Thymus (tissue), 11 donors: ENCODE data around the gene GPC6. TPM values are rescaled to one million over a fixed set of nuclear protein-coding genes. Genes with fewer than 3 reads are reported as not detected.

Source experiments
- DNase-seq, 9 donors: peaks; one replicate each; pipeline ENCODE4 v3.0.0-alpha.2; 2013; ENCODE audit warnings: low spot score in 9 of 9, low read depth in 6 of 9, missing footprints in 1 of 9
- H3K27ac ChIP-seq, 2 donors: one replicate each; pipeline ENCODE4 v1.5.1; 2013; ENCODE audit warnings: control low read depth in 1 of 2, low read depth in 1 of 2, low read length in 1 of 2, mild to moderate bottlenecking in 1 of 2, moderate library complexity in 1 of 2
- H3K27me3 ChIP-seq, 2 donors: one replicate each; pipeline ENCODE4 v1.5.1; 2013; ENCODE audit warnings: low read length in 1 of 2; ENCODE audit not compliant: control insufficient read depth in 2 of 2, insufficient read depth in 1 of 2
- H3K36me3 ChIP-seq, 2 donors: one replicate each; pipeline ENCODE4 v1.5.1; 2013; ENCODE audit warnings: low read length in 1 of 2, mild to moderate bottlenecking in 1 of 2, moderate library complexity in 1 of 2; ENCODE audit not compliant: control insufficient read depth in 2 of 2, insufficient read depth in 2 of 2
- H3K4me1 ChIP-seq, 2 donors: one replicate each; pipeline ENCODE4 v1.5.1; 2013; ENCODE audit warnings: low read length in 2 of 2; ENCODE audit not compliant: control insufficient read depth in 2 of 2, insufficient read depth in 2 of 2
- H3K4me3 ChIP-seq, 2 donors: one replicate each; pipeline ENCODE4 v1.5.1; 2013; ENCODE audit warnings: low read length in 2 of 2, control low read depth in 1 of 2, mild to moderate bottlenecking in 1 of 2
- H3K9me3 ChIP-seq, 2 donors: one replicate each; pipeline ENCODE4 v1.5.1; 2013; ENCODE audit warnings: low read length in 1 of 2, mild to moderate bottlenecking in 1 of 2; ENCODE audit not compliant: control insufficient read depth in 2 of 2, insufficient read depth in 1 of 2
- WGBS: extraction: QIAGEN DNeasy Blood & Tissue Kit; methylation state at CpG from one replicate; pipeline ENCODE4 v1.1.7; 2013; 5-methylcytosine and 5-hydroxymethylcytosine counted together
- polyA plus RNA-seq: library from polyadenylated mRNA; stranded (reverse); fragments of 200-250 nt; gene quantifications from one replicate; pipeline ENCODE4 v1.2.3, GENCODE V29; 2013
- total RNA-seq: library from RNA; stranded (reverse); fragments of 120-200 nt; gene quantifications from one replicate; pipeline ENCODE4 v1.2.4, GENCODE V29; 2013
- donor health status: healthy.

Gene GPC6
- total and polyA plus RNA-seq, 2 donors = 1.1 to 6.9 TPM

DNA sequence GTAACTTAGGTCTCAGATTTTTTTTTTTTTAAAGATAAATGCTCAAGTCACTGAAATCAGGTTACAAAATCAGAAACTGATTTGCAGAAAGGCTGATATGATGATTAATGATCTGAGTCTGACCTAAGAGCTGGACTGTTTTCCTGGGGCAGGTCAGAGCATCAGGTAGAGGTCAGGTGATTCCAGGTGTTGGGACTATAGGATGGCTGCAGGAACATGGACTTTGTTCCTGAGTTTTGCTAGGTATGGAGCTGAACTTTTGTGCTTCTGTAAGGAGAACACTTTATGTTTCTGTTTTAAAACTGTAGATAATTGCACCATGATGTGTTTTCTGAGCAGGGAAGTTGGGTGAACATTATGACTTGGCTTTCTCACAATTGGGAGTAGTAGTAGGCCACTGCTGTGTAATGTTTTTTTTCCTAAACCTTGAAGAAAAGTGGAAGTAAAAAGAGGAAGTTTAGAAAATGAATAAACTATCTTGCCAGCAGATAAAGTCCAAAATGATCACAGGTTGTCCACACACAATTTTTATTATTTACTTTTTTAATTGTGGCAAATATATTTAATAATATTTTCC, 955.7 kb downstream of the GPC6 start:
- Histone ChIP-seq H3K27ac (no peak overlapping the region), H3K4me1 (peaks cover 3 to 6% of the 10 kb centered on the region in 2 donors), H3K27me3 (no peaks in the 10 kb centered on the region), H3K4me3 (no peak overlapping the region), H3K36me3 (no peaks in the 10 kb centered on the region), H3K9me3 (no peaks in the 10 kb centered on the region)
- no peak for DNase-seq

- WGBS = 96% methylated on average over 3 of the region's 3 CpGs
- H3K36me3 ChIP-seq = no peaks in the 10 kb centered on the region
- no peak for DNase-seq
- no peaks in the 10 kb centered on the region for H3K27me3 ChIP-seq
- no peak overlapping the region for H3K27ac ChIP-seq
- no peaks in the 10 kb centered on the region for H3K4me1 ChIP-seq
- H3K4me3 ChIP-seq = no peak overlapping the region
- H3K9me3 ChIP-seq = no peaks in the 10 kb centered on the region
Observed at GRCh38 chr13:94186470-94186869, 959.9 kb downstream of the GPC6 start.

- no peaks in the 10 kb centered on the region for H3K36me3 ChIP-seq
- H3K4me3 ChIP-seq = no peak overlapping the region
- no peaks in the 10 kb centered on the region for H3K27me3 ChIP-seq
- DNase-seq = no peak
- WGBS = 92% methylated on average over 5 of the region's 5 CpGs
- H3K9me3 ChIP-seq = no peaks in the 10 kb centered on the region
- no peak overlapping the region for H3K27ac ChIP-seq
- peaks cover 0 to 5% of the 10 kb centered on the region in 2 donors for H3K4me1 ChIP-seq
Observed at GRCh38 chr13:94188201-94188854, 961.7 kb downstream of the GPC6 start.

DNA sequence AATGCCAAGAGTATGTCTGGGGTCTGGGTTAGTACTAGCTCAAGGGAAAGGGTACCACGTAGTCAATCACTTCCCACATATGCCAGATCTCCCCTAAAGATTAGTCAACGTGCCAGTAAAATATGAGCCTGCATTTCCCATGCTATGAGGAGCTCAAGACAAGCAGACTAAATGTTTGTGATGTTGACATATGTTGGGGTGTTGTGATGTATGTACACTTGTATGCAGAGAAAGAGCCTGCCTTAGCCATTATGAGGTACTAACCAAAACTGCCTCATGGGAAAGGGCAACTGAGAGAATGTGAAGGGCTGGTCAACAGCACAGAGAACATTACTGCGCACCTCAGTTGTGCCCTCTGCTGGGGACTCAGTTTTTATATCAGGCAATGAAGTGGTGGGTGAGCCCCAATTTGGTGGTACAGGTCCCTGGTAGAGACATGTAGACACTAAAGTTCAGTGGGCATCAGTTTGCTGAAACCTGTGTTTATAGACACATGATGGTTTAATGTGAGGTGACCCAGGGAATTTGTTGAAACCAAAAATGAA, 965.9 kb downstream of the GPC6 start:
- Histone ChIP-seq H3K27me3 (no peaks in the 10 kb centered on the region), H3K4me1 (peaks cover 0 to 5% of the 10 kb centered on the region in 2 donors), H3K4me3 (no peak overlapping the region), H3K9me3 (no peaks in the 10 kb centered on the region), H3K36me3 (no peaks in the 10 kb centered on the region), H3K27ac (no peak overlapping the region)
- 71% methylated on average over 3 of the region's 3 CpGs for WGBS
- peak in 5 of 9 donors; percentile 20 to 61 (median 40) for DNase-seq

DNA sequence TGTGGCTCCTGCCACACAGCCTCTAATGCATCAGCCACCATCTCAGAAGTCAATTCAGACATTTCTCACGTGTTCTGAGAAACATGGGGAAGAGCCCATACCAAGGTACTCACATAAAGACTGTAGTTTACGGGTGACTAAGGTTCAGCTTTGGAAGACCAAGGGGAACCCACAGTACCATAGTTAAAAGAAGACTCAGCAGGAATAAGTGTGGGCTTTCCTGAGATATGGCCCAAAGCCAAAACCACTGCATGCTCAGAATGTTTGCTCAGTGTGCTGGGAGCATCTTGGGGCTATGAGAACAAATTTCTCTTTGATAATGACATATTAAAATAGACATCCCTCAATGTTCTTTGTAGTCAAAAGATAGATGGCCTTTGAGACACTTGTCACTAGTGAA, 969.1 kb downstream of the GPC6 start:
- DNase-seq = no peak
- peaks cover 0 to 5% of the 10 kb centered on the region in 2 donors for H3K4me1 ChIP-seq
- no peaks in the 10 kb centered on the region for H3K36me3 ChIP-seq
- no peaks in the 10 kb centered on the region for H3K9me3 ChIP-seq
- no peak overlapping the region for H3K4me3 ChIP-seq
- H3K27me3 ChIP-seq = no peaks in the 10 kb centered on the region
- no peak overlapping the region for H3K27ac ChIP-seq
- WGBS = 53% methylated on average over 2 of the region's 2 CpGs

DNA sequence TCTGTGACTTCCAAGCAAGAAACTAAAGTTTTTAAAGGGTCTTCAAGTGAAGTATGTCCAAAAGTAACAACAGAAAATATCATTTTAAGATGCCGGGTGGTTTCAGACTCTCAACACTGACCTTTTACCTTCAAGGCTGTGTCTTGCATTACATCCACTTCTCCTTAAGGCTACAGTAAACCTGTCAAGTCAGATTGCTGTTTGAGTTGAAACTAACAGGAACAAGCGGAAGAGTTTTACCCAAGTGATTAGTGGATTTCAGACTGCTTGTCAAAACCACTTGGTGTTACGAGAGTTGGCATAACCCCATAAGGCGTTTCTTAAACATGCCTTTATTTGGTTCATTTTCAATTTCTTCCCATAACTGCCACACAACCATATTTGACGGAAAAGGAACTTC, 969.8 kb downstream of the GPC6 start:
- no peak overlapping the region for H3K27ac ChIP-seq
- no peaks in the 10 kb centered on the region for H3K9me3 ChIP-seq
- peaks cover 0 to 5% of the 10 kb centered on the region in 2 donors for H3K4me1 ChIP-seq
- no peaks in the 10 kb centered on the region for H3K27me3 ChIP-seq
- DNase-seq = no peak
- H3K36me3 ChIP-seq = no peaks in the 10 kb centered on the region
- 50% methylated on average over 5 of the region's 5 CpGs for WGBS
- H3K4me3 ChIP-seq = no peak overlapping the region

DNA sequence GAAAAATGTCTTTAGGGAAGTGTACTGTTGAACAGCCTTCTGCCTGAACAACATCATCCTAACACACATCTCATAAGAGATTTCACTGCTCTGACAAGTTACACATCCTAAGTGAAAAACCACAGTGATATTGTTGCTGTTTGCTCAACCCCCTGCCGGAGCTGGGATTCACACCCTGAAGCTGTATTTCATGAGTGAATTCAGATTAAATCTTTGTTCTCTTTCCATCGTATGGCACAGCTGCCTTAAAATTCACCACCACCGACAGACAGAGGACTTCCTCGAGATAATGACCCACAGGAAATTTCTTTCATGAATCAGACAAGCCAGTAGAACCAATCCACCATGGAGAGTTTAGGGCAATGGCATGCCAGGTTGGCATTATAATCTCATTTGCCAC, 972.1 kb downstream of the GPC6 start:
- WGBS = 29% methylated on average over 4 of the region's 4 CpGs
- no peaks in the 10 kb centered on the region for H3K36me3 ChIP-seq
- no peaks in the 10 kb centered on the region for H3K27me3 ChIP-seq
- H3K27ac ChIP-seq = no peak overlapping the region
- no peak for DNase-seq
- H3K4me1 ChIP-seq = no peaks in the 10 kb centered on the region
- no peak overlapping the region for H3K4me3 ChIP-seq
- no peaks in the 10 kb centered on the region for H3K9me3 ChIP-seq

GRCh38 chr13:94199135-94199534, 972.5 kb downstream of the GPC6 start:
- H3K36me3 ChIP-seq = no peaks in the 10 kb centered on the region
- 81% methylated on average over 3 of the region's 3 CpGs for WGBS
- DNase-seq = no peak
- H3K4me1 ChIP-seq = no peaks in the 10 kb centered on the region
- H3K9me3 ChIP-seq = no peaks in the 10 kb centered on the region
- H3K27ac ChIP-seq = no peak overlapping the region
- H3K4me3 ChIP-seq = no peak overlapping the region
- H3K27me3 ChIP-seq = no peaks in the 10 kb centered on the region

GRCh38 chr13:94201022-94201421, 974.4 kb downstream of the GPC6 start:
- WGBS = 96% methylated on average over 6 of the region's 6 CpGs
- Histone ChIP-seq H3K9me3 (no peaks in the 10 kb centered on the region), H3K27me3 (no peaks in the 10 kb centered on the region), H3K4me1 (no peaks in the 10 kb centered on the region), H3K4me3 (no peak overlapping the region), H3K27ac (no peak overlapping the region), H3K36me3 (no peaks in the 10 kb centered on the region)
- DNase-seq = no peak
